SK-N-SH (cell line): Measurements from ENCODE around the gene LRRC30. TPM values are rescaled to one million over a fixed set of nuclear protein-coding genes. Genes with fewer than 3 reads are reported as not detected.

Source experiments
- CTCF ChIA-PET: fragments of 300-600, 350-600 bp; formaldehyde crosslinking; extraction: SDS; loops from one replicate; lab custom pipeline; 2021; lab: Yijun Ruan, JAX
- POLR2A ChIA-PET: fragments of 350-600 bp; sonication (Branson Sonifier 250); formaldehyde crosslinking; extraction: SDS; loops from one replicate; lab custom pipeline; 2020; ENCODE audit warnings: antibody characterized with exemption, inconsistent platforms; lab: Yijun Ruan, JAX
- DNase-seq: peaks from one replicate; pipeline ENCODE4 v3.0.0; 2012
- H2AFZ ChIP-seq: fragments of 200-600 bp; sonication (generic); 2 replicates; pipeline ENCODE4 v1.8.1; 2016; ENCODE audit warnings: antibody characterized with exemption, mild to moderate bottlenecking, low read depth
- H3F3A ChIP-seq: fragments of 200-600 bp; sonication (generic); replicated peaks from 2 replicates; pipeline ENCODE3; 2016; ENCODE audit warnings: antibody characterized with exemption, mild to moderate bottlenecking; ENCODE audit not compliant: insufficient read depth
- H3K27ac ChIP-seq, 2 experiments: fragments of 200-500 bp in 1 of 2; fragments of 200-600 bp in 1 of 2; sonication (Bioruptor generic) in 1 of 2; sonication (generic), shearing (Covaris generic) in 1 of 2; 2 replicates each; pipeline versions ENCODE4 v1.5.1 to v1.6.1; 2014 to 2016; ENCODE audit warnings: low read depth in 2 of 2, inconsistent platforms in 1 of 2, low read length in 1 of 2, mild to moderate bottlenecking in 1 of 2, mixed read lengths in 1 of 2
- H3K27me3 ChIP-seq: fragments of 200-600 bp; sonication (generic), shearing (Covaris generic); 2 replicates; pipeline ENCODE4 v1.6.1; 2016; ENCODE audit warnings: mixed run types; ENCODE audit not compliant: insufficient read depth
- H3K36me3 ChIP-seq, 2 experiments: fragments of 200-500 bp in 1 of 2; fragments of 200-600 bp in 1 of 2; sonication (Bioruptor generic) in 1 of 2; sonication (generic) in 1 of 2; replicated peaks in 1 of 2; 2 replicates each; pipeline versions ENCODE3 to v1.5.1; 2014 to 2016; ENCODE audit warnings: low read length in 1 of 2, mild to moderate bottlenecking in 1 of 2; ENCODE audit not compliant: insufficient read depth in 2 of 2, control insufficient read depth in 1 of 2
- H3K4me1 ChIP-seq, 2 experiments: fragments of 200-500 bp in 1 of 2; fragments of 200-600 bp in 1 of 2; sonication (Bioruptor generic) in 1 of 2; sonication (generic), shearing (Covaris generic) in 1 of 2; 2 replicates each; pipeline versions ENCODE4 v1.5.1 to v1.6.1; 2014 to 2016; ENCODE audit warnings: low read depth in 1 of 2, low read length in 1 of 2, mixed run types in 1 of 2; ENCODE audit not compliant: insufficient read depth in 2 of 2, control insufficient read depth in 1 of 2
- H3K4me2 ChIP-seq: fragments of 200-600 bp; sonication (generic), shearing (Covaris generic); 2 replicates; pipeline ENCODE4 v1.6.1; 2017; ENCODE audit warnings: mixed run types
- H3K4me3 ChIP-seq, 2 experiments: fragments of 200-500 bp in 1 of 2; fragments of 200-600 bp in 1 of 2; sonication (Bioruptor generic) in 1 of 2; sonication (generic), shearing (Covaris generic) in 1 of 2; 2 replicates each; pipeline versions ENCODE4 v1.5.1 to v1.8.1; 2014 to 2016; ENCODE audit warnings: low read depth in 2 of 2, inconsistent platforms in 1 of 2, low read length in 1 of 2, mild to moderate bottlenecking in 1 of 2, mixed read lengths in 1 of 2, moderate library complexity in 1 of 2
- H3K79me2 ChIP-seq: fragments of 200-600 bp; sonication (generic); 2 replicates; pipeline ENCODE4 v1.8.1; 2017; ENCODE audit warnings: mild to moderate bottlenecking; ENCODE audit not compliant: insufficient read depth
- H3K9ac ChIP-seq: fragments of 200-600 bp; sonication (generic); 2 replicates; pipeline ENCODE4 v1.6.1; 2017; ENCODE audit warnings: mixed run types
- H3K9me2 ChIP-seq: fragments of 200-600 bp; sonication (generic); 2 replicates; pipeline ENCODE4 v1.6.1; 2017; ENCODE audit warnings: mixed run types
- H3K9me3 ChIP-seq: fragments of 200-600 bp; sonication (generic); 2 replicates; pipeline ENCODE4 v1.6.1; 2017; ENCODE audit warnings: mixed run types, mild to moderate bottlenecking, moderate library complexity
- H4K20me1 ChIP-seq: fragments of 200-600 bp; sonication (generic); 2 replicates; pipeline ENCODE4 v1.6.1; 2017; ENCODE audit warnings: mild to moderate bottlenecking, mixed run types; ENCODE audit not compliant: insufficient read depth
- CHD2 ChIP-seq: fragments of 150-350 bp; IDR thresholded peaks from 2 replicates; pipeline ENCODE4 v1.6.1; 2018; ENCODE audit warnings: low read length; ENCODE audit not compliant: partially characterized antibody
- EZH2phosphoT487 ChIP-seq: fragments of 200-600 bp; sonication (generic); IDR thresholded peaks from 2 replicates; pipeline ENCODE4 v1.6.1; 2017; ENCODE audit warnings: low read depth, mixed run types, mild to moderate bottlenecking, antibody characterized with exemption, moderate library complexity, borderline replicate concordance
- FOSL2 ChIP-seq: IDR thresholded peaks from 2 replicates; pipeline ENCODE4 v1.4.0; 2012; ENCODE audit warnings: low read depth, mild to moderate bottlenecking, moderate library complexity, borderline replicate concordance
- FOXJ3 ChIP-seq: sonication (generic); formaldehyde crosslinking; IDR thresholded peaks from 2 replicates; pipeline ENCODE4 v1.5.1; 2020; ENCODE audit warnings: mild to moderate bottlenecking, missing genetic modification reagents
- IRF3 ChIP-seq: fragments of 150-350 bp; IDR thresholded peaks from 2 replicates; pipeline ENCODE4 v1.6.1; 2016; ENCODE audit warnings: mild to moderate bottlenecking, low read depth, low read length
- JUND ChIP-seq: IDR thresholded peaks from 2 replicates; pipeline ENCODE4 v1.4.0; 2012
- NFIC ChIP-seq: IDR thresholded peaks from 2 replicates; pipeline ENCODE4 v1.4.0; 2012; ENCODE audit warnings: borderline replicate concordance
- RAD21 ChIP-seq: IDR thresholded peaks from 2 replicates; pipeline ENCODE4 v1.6.1; 2012; ENCODE audit warnings: mild to moderate bottlenecking, low read length
- SIN3A ChIP-seq: IDR thresholded peaks from 2 replicates; pipeline ENCODE4 v1.6.1; 2012; ENCODE audit warnings: low read depth, mild to moderate bottlenecking, low read length, moderate library complexity, borderline replicate concordance
- SMC3 ChIP-seq: IDR thresholded peaks from 2 replicates; pipeline ENCODE4 v1.6.1; 2012; ENCODE audit warnings: low read depth, low read length, improper control_type of control experiment
- TAF1 ChIP-seq: IDR thresholded peaks from 2 replicates; pipeline ENCODE4 v1.6.1; 2012; ENCODE audit warnings: low read depth, mild to moderate bottlenecking, low read length, moderate library complexity, borderline replicate concordance
- ZBTB33 ChIP-seq: IDR thresholded peaks from 2 replicates; pipeline ENCODE4 v1.4.0; 2012; ENCODE audit warnings: low read depth, borderline replicate concordance
- WGBS: methylation state at CpG from one replicate; pipeline ENCODE4 v1.1.6; 2017; ENCODE audit warnings: low lambda C conversion rate; 5-methylcytosine and 5-hydroxymethylcytosine counted together
- polyA plus RNA-seq, 3 experiments: library from polyadenylated mRNA; depleted of rRNA; stranded (reverse); fragments of >200 nt; gene quantifications; 2 replicates each; pipeline ENCODE4 v1.2.3, GENCODE V29; 2012

LRRC30 gene
- polyA plus RNA-seq, 1 of the 3 experiments (the other 2 are of a cell fraction), result not detected

- no peak overlapping the region; a peak in 1 of 4 replicates for H3K4me3 ChIP-seq
- H3K4me1 ChIP-seq, result peaks cover 0 to 7% of the 10 kb centered on the region in 2 experiments; a peak in 1 of 4 replicates
- H3K9me3 ChIP-seq, result no peaks in the 10 kb centered on the region
- no peaks in the 10 kb centered on the region for H3K27me3 ChIP-seq
- H3K27ac ChIP-seq, result peak overlapping the region in 1 of 2 experiments; percentile 31; a peak in 1 of 4 replicates
- H3K36me3 ChIP-seq, result no peaks in the 10 kb centered on the region
- no peak overlapping the region for H3K4me2 ChIP-seq
- 44% methylated on average over 18 of the region's 24 CpGs for WGBS
- peak; percentile 71 for DNase-seq
- no peaks in the 10 kb centered on the region for H3F3A ChIP-seq
- H3K9ac ChIP-seq, result no peak overlapping the region
- TF ChIP-seq SMC3 (peak; percentile 62; the same call in 1 of the 2 replicates), JUND (no peak), RAD21 (peak; percentile 86), FOSL2 (no peak), IRF3 (no peak)
- TF ChIP-seq, all 33 proteins: peak for 2
- ChIA-PET POLR2A (interaction anchor here (0.7 to 1.4 kb wide), 2 partner anchors 294 to 295 kb away, joined by 3 to 6 read pairs; no protein-coding TSS in a partner anchor), CTCF (interaction anchor here (0.6 to 6.1 kb wide), 80 partner anchors 9 to 1716 kb away, joined by 3 to 133 read pairs (median 4); partner anchors contain the start of genes LRRC30 and PTPRM)
- Histone ChIP-seq H3K9me2 (no peaks in the 10 kb centered on the region), H2AFZ (no peak overlapping the region), H4K20me1 (no peaks in the 10 kb centered on the region), H3K79me2 (no peaks in the 10 kb centered on the region)
These were observed 41.6 kb downstream of the LRRC30 start for GRCh38 chr18:7272311-7273049.

GRCh38 chr18:7273301-7273921, 42.5 kb downstream of the LRRC30 start:
- TF ChIP-seq SIN3A, result no peak
- TF ChIP-seq FOXJ3 (CRISPR knock-in tag), result no peak
- TF ChIP-seq JUND, result no peak
- TF ChIP-seq ZBTB33, result no peak
- no peak for TF ChIP-seq NFIC
- no peak for TF ChIP-seq EZH2phosphoT487
- TF ChIP-seq CHD2, result no peak
- TF ChIP-seq TAF1, result no peak
- TF ChIP-seq FOSL2, result no peak
- TF ChIP-seq, all 33 proteins: peak for 0
- Histone ChIP-seq H3K27ac (no peak overlapping the region), H3K9ac (no peak overlapping the region), H2AFZ (no peak overlapping the region), H3K9me3 (no peaks in the 10 kb centered on the region), H3K4me3 (no peak overlapping the region), H3K4me1 (peaks cover 0 to 7% of the 10 kb centered on the region in 2 experiments; a peak in 1 of 4 replicates), H4K20me1 (no peaks in the 10 kb centered on the region), H3K9me2 (no peaks in the 10 kb centered on the region), H3K36me3 (no peaks in the 10 kb centered on the region), H3K79me2 (no peaks in the 10 kb centered on the region), H3K4me2 (no peak overlapping the region), H3F3A (no peaks in the 10 kb centered on the region), H3K27me3 (no peaks in the 10 kb centered on the region)
- 40% methylated on average over 9 of the region's 12 CpGs for WGBS
- no peak for DNase-seq
- ChIA-PET POLR2A (interaction anchor here (1.4 kb wide), 1 partner anchor 293 kb away, joined by 6 read pairs; no protein-coding TSS in a partner anchor), CTCF (interaction anchor here (0.8 to 6.1 kb wide), 42 partner anchors 9 to 1214 kb away, joined by 3 to 133 read pairs (median 6); partner anchors contain the start of gene PTPRM)
